Measurements from ENCODE around the gene ALDH2. TPM values are rescaled to one million over a fixed set of nuclear protein-coding genes. Genes with fewer than 3 reads are reported as not detected.

The ALDH2 gene
- total and polyA plus RNA-seq, 9 of the 15 experiments (the other 6 are each of a cell fraction or from before 2014, with no cell fraction given), result 1.9 to 22.5 (median 12.2) TPM

DNA sequence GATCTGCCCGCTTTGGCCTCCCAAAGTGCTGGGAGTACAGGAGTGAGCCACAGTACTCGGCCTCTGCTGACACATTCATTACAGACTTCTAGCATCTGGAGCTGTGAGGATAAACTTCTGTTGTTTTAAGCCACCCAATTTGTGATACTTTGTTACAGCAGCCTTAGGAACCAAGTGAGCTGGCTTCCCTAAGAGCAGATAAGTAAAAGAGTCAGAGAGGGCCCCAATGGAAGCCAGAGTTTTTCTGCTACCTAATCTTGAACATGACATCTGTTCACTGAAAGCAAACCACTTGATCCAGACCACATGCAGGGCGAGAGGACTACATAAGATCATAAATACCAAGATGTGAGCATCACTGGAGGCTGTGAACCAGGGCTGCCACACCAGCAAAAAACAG is 71.6 kb downstream of the ALDH2 start (continued):
- TF ChIP-seq, protein P1, sequence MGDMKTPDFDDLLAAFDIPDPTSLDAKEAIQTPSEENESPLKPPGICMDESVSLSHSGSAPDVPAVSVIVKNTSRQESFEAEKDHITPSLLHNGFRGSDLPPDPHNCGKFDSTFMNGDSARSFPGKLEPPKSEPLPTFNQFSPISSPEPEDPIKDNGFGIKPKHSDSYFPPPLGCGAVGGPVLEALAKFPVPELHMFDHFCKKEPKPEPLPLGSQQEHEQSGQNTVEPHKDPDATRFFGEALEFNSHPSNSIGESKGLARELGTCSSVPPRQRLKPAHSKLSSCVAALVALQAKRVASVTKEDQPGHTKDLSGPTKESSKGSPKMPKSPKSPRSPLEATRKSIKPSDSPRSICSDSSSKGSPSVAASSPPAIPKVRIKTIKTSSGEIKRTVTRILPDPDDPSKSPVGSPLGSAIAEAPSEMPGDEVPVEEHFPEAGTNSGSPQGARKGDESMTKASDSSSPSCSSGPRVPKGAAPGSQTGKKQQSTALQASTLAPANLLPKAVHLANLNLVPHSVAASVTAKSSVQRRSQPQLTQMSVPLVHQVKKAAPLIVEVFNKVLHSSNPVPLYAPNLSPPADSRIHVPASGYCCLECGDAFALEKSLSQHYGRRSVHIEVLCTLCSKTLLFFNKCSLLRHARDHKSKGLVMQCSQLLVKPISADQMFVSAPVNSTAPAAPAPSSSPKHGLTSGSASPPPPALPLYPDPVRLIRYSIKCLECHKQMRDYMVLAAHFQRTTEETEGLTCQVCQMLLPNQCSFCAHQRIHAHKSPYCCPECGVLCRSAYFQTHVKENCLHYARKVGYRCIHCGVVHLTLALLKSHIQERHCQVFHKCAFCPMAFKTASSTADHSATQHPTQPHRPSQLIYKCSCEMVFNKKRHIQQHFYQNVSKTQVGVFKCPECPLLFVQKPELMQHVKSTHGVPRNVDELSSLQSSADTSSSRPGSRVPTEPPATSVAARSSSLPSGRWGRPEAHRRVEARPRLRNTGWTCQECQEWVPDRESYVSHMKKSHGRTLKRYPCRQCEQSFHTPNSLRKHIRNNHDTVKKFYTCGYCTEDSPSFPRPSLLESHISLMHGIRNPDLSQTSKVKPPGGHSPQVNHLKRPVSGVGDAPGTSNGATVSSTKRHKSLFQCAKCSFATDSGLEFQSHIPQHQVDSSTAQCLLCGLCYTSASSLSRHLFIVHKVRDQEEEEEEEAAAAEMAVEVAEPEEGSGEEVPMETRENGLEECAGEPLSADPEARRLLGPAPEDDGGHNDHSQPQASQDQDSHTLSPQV (IDR thresholded peaks at IDR 0.05), result 0 out of 2 replicates have a peak, but pooled peaks have one; percentile 45
- TF ChIP-seq FOXM1 (IDR thresholded peaks at IDR 0.05; ENCODE audit: low read depth) (peak; percentile 17; the same call in 1 of the 2 replicates), FOXM1 (CRISPR knock-in tag; IDR thresholded peaks at IDR 0.05; ENCODE audit: low read depth) (no peak), LCOR (CRISPR knock-in tag; IDR thresholded peaks at IDR 0.05) (0 out of 2 replicates have a peak, but pooled peaks have one; percentile 30), ZNF316 (IDR thresholded peaks at IDR 0.05) (no peak), HDAC8 (tag; IDR thresholded peaks at IDR 0.05) (no peak), TRIM24 (IDR thresholded peaks at IDR 0.05) (peak in 1 of 2 experiments; percentile 23; a peak in 1 of 4 replicates), TCF7L2 (IDR thresholded peaks at IDR 0.05; ENCODE audit: low read depth, low read length) (no peak), SMARCC2 (IDR thresholded peaks at IDR 0.05; ENCODE audit: low read depth) (no peak), RBM15 (IDR thresholded peaks at IDR 0.05; ENCODE audit: insufficient read depth, low read length) (no peak), RBBP5 (IDR thresholded peaks at IDR 0.05; ENCODE audit: borderline replicate concordance, insufficient read depth, low read length, poor library complexity, severe bottlenecking) (no peak), MTA2 (IDR thresholded peaks at IDR 0.05; ENCODE audit: low read depth) (no peak)
- TF ChIP-seq, protein P2, sequence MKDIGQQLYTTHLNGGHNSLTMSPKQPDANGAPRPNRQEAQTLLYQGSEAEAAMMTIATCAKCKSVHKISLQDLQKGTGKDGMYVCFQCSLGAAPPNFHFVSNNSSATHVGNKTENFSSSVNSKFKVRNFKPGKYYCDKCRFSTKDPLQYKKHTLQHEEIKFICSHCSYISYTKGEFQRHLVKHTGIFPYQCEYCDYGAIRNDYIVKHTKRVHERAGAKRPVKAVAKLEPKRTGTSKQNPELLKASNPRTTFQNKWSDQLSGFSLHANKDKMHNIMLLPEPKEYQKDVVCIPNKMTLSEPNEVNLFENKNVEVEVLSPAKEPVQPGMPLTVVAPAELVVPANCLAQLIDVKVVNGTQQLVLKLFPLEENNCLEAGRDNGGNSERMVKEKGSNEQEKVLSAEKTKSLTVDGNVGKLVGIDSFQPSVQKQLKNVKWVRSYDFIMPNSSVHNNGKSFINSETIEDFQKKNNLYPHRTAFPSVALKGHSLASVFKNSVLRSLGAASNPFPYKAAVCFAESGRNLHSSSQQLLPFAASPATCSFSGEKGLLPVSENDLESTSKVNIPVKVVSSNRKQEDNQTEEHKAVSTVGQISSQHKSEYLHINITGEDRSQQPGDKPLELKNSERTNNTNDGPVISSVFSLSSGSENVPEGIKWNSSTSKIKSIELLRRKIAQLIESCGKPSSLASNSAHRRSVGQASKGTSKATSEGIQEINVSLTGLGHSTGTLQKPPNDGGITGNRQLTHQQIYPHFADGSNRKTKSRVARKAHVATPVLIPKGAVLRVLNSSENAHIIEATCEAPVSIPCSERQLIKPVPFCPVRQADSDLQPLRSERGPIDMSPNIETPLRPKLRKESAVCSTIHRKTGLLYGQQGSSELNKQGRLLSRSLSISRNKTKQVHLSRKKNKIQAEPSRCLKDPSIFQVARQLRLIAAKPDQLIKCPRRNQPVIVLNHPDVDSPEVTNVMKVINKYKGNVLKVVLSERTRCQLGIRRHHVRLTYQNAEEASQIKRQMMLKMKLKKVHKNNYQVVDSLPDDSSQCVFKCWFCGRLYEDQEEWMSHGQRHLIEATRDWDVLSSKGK (CRISPR knock-in tag; IDR thresholded peaks at IDR 0.05), result no peak
- TF ChIP-seq, protein P3, sequence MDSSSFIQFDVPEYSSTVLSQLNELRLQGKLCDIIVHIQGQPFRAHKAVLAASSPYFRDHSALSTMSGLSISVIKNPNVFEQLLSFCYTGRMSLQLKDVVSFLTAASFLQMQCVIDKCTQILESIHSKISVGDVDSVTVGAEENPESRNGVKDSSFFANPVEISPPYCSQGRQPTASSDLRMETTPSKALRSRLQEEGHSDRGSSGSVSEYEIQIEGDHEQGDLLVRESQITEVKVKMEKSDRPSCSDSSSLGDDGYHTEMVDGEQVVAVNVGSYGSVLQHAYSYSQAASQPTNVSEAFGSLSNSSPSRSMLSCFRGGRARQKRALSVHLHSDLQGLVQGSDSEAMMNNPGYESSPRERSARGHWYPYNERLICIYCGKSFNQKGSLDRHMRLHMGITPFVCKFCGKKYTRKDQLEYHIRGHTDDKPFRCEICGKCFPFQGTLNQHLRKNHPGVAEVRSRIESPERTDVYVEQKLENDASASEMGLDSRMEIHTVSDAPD (CRISPR knock-in tag; IDR thresholded peaks at IDR 0.05), result no peak
- TF ChIP-seq, protein P4, sequence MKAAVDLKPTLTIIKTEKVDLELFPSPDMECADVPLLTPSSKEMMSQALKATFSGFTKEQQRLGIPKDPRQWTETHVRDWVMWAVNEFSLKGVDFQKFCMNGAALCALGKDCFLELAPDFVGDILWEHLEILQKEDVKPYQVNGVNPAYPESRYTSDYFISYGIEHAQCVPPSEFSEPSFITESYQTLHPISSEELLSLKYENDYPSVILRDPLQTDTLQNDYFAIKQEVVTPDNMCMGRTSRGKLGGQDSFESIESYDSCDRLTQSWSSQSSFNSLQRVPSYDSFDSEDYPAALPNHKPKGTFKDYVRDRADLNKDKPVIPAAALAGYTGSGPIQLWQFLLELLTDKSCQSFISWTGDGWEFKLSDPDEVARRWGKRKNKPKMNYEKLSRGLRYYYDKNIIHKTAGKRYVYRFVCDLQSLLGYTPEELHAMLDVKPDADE (conservative IDR thresholded peaks at IDR 0.05; ENCODE audit: control insufficient read depth, low read depth, low read length), result no peak
- TF ChIP-seq, protein P5, sequence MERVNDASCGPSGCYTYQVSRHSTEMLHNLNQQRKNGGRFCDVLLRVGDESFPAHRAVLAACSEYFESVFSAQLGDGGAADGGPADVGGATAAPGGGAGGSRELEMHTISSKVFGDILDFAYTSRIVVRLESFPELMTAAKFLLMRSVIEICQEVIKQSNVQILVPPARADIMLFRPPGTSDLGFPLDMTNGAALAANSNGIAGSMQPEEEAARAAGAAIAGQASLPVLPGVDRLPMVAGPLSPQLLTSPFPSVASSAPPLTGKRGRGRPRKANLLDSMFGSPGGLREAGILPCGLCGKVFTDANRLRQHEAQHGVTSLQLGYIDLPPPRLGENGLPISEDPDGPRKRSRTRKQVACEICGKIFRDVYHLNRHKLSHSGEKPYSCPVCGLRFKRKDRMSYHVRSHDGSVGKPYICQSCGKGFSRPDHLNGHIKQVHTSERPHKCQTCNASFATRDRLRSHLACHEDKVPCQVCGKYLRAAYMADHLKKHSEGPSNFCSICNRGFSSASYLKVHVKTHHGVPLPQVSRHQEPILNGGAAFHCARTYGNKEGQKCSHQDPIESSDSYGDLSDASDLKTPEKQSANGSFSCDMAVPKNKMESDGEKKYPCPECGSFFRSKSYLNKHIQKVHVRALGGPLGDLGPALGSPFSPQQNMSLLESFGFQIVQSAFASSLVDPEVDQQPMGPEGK (CRISPR knock-in tag; IDR thresholded peaks at IDR 0.05; ENCODE audit: borderline replicate concordance), result no peak

All from K562 (cell line).